ENCODE data around the gene SH2D1B. TPM values are rescaled to one million over a fixed set of nuclear protein-coding genes. Genes with fewer than 3 reads are reported as not detected.

Gene SH2D1B
- total and polyA plus RNA-seq, 2 donors (not counting 1 experiment from before 2014, with no cell fraction given), result 0.15 TPM

GRCh38 chr1:162389021-162389818 is 22.7 kb downstream of the SH2D1B start:
- Histone ChIP-seq H3K27me3 (replicated peaks in 1 of 4; ENCODE audit: control extremely low read depth in 1 of 4, control insufficient read depth in 3 of 4, insufficient read depth in 4 of 4, low read length in 3 of 4) (no peaks in the 10 kb centered on the region), H3K9ac (ENCODE audit: low read length) (no peak overlapping the region), H3K79me2 (ENCODE audit: control insufficient read depth, insufficient read depth, low read length) (no peaks in the 10 kb centered on the region), H3K27ac (ENCODE audit: low read length in 2 of 2) (no peak overlapping the region), H3K4me2 (replicated peaks; ENCODE audit: low read depth, low read length, poor library complexity, severe bottlenecking) (no peak overlapping the region), H3K9me3 (ENCODE audit: control extremely low read depth in 1 of 3, control insufficient read depth in 2 of 3, insufficient read depth in 1 of 3, low read length in 2 of 3) (no peaks in the 10 kb centered on the region), H3K4me1 (ENCODE audit: control insufficient read depth in 2 of 2, insufficient read depth in 2 of 2, low read length in 2 of 2) (peaks cover 3 to 5% of the 10 kb centered on the region in 2 donors), H4K20me1 (ENCODE audit: control insufficient read depth, insufficient read depth, low read length, poor library complexity, severe bottlenecking) (no peaks in the 10 kb centered on the region), H3K4me3 (ENCODE audit: control extremely low read depth in 1 of 5, extremely low read depth in 1 of 5, insufficient read depth in 1 of 5, low read depth in 2 of 5, low read length in 4 of 5) (no peak overlapping the region), H3K36me3 (replicated peaks in 1 of 2; ENCODE audit: control extremely low read depth in 1 of 2, control insufficient read depth in 1 of 2, extremely low read depth in 1 of 2, insufficient read depth in 2 of 2, low read length in 1 of 2) (no peaks in the 10 kb centered on the region), H2AFZ (ENCODE audit: insufficient read depth, low read depth, low read length, poor library complexity, severe bottlenecking) (no peak overlapping the region)
- no peak overlapping the region for H3K4me3 Mint-ChIP-seq
- intact Hi-C loops (cut with micrococcal nuclease), result no loop called here
- TF ChIP-seq CTCF (IDR thresholded peaks at IDR 0.05), result no peak
- H3K4me1 Mint-ChIP-seq, result peaks cover 10% of the 10 kb centered on the region
- no peak for DNase-seq
- ATAC-seq (ENCODE audit: low read depth), result no peak
- no peaks in the 10 kb centered on the region for H3K9me3 Mint-ChIP-seq (ENCODE audit: insufficient read depth)
- ChIA-PET CTCF (interaction anchor here (1.3 kb wide), 1 partner anchor 333 kb away, joined by 6 read pairs; no protein-coding TSS in a partner anchor), POLR2A (no interaction called here)
- no peak overlapping the region for H3K27ac Mint-ChIP-seq
- WGBS (ENCODE audit: insufficient coverage), result 43% methylated on average over 6 of the region's 11 CpGs
- H3K27me3 Mint-ChIP-seq, result peaks cover 21% of the 10 kb centered on the region

GRCh38 chr1:162388615-162389014 is 23.3 kb downstream of the SH2D1B start:
- no peaks in the 10 kb centered on the region for H4K20me1 ChIP-seq (ENCODE audit: control insufficient read depth, insufficient read depth, low read length, poor library complexity, severe bottlenecking)
- no peak for ATAC-seq (ENCODE audit: low read depth)
- H2AFZ ChIP-seq (ENCODE audit: insufficient read depth, low read depth, low read length, poor library complexity, severe bottlenecking), result no peak overlapping the region
- no peak overlapping the region for H3K27ac ChIP-seq (ENCODE audit: low read length in 2 of 2)
- H3K4me3 ChIP-seq (ENCODE audit: control extremely low read depth in 1 of 5, extremely low read depth in 1 of 5, insufficient read depth in 1 of 5, low read depth in 2 of 5, low read length in 4 of 5), result no peak overlapping the region
- H3K4me3 Mint-ChIP-seq, result no peak overlapping the region
- no peak for DNase-seq
- no peak overlapping the region for H3K9ac ChIP-seq (ENCODE audit: low read length)
- H3K36me3 ChIP-seq (replicated peaks in 1 of 2; ENCODE audit: control extremely low read depth in 1 of 2, control insufficient read depth in 1 of 2, extremely low read depth in 1 of 2, insufficient read depth in 2 of 2, low read length in 1 of 2), result no peaks in the 10 kb centered on the region
- intact Hi-C loops (cut with micrococcal nuclease), result no loop called here
- no CpG with 5 or more reads among the region's 5 CpGs for WGBS (ENCODE audit: insufficient coverage)
- H3K27me3 Mint-ChIP-seq, result peaks cover 21% of the 10 kb centered on the region
- POLR2A ChIA-PET, result no interaction called here
- H3K27me3 ChIP-seq (replicated peaks in 1 of 4; ENCODE audit: control extremely low read depth in 1 of 4, control insufficient read depth in 3 of 4, insufficient read depth in 4 of 4, low read length in 3 of 4), result no peaks in the 10 kb centered on the region
- H3K9me3 Mint-ChIP-seq (ENCODE audit: insufficient read depth), result no peaks in the 10 kb centered on the region
- H3K27ac Mint-ChIP-seq, result no peak overlapping the region
- peaks cover 10% of the 10 kb centered on the region for H3K4me1 Mint-ChIP-seq
- CTCF ChIA-PET, result no interaction called here
- H3K4me1 ChIP-seq (ENCODE audit: control insufficient read depth in 2 of 2, insufficient read depth in 2 of 2, low read length in 2 of 2), result peaks cover 3 to 5% of the 10 kb centered on the region in 2 donors
- no peak overlapping the region for H3K4me2 ChIP-seq (replicated peaks; ENCODE audit: low read depth, low read length, poor library complexity, severe bottlenecking)
- H3K79me2 ChIP-seq (ENCODE audit: control insufficient read depth, insufficient read depth, low read length), result no peaks in the 10 kb centered on the region
- TF ChIP-seq CTCF (IDR thresholded peaks at IDR 0.05) (no peak), EZH2 (IDR thresholded peaks at IDR 0.05; ENCODE audit: borderline replicate concordance, insufficient read depth, low read depth, low read length, poor library complexity, severe bottlenecking) (no peak)
- no peaks in the 10 kb centered on the region for H3K9me3 ChIP-seq (ENCODE audit: control extremely low read depth in 1 of 3, control insufficient read depth in 2 of 3, insufficient read depth in 1 of 3, low read length in 2 of 3)

All from B cell (primary cell).